Erythroblast (primary cell): ENCODE measurements around the gene ADAM17.

ENCODE experiments used
- GATA1 ChIP-seq: IDR thresholded peaks from 2 replicates; pipeline ENCODE4 v1.6.1; 2011; ENCODE audit warnings: low read depth, mild to moderate bottlenecking, control low read depth, low read length, moderate library complexity
- POLR2A ChIP-seq: IDR thresholded peaks from 2 replicates; pipeline ENCODE4 v1.6.1; 2011; ENCODE audit warnings: mild to moderate bottlenecking, low read length

GRCh38 chr2:9593925-9594324, 38.3 kb upstream of the ADAM17 start:
- TF ChIP-seq POLR2A (no peak), GATA1 (no peak)
